Measurements from ENCODE around the gene ABLIM2. TPM values are rescaled to one million over a fixed set of nuclear protein-coding genes. Genes with fewer than 3 reads are reported as not detected.

ABLIM2 gene
- total and polyA plus RNA-seq, 2 of the 8 experiments (the other 6 are each of a cell fraction or from before 2014, with no cell fraction given), result 2.8 to 3.0 TPM

DNA sequence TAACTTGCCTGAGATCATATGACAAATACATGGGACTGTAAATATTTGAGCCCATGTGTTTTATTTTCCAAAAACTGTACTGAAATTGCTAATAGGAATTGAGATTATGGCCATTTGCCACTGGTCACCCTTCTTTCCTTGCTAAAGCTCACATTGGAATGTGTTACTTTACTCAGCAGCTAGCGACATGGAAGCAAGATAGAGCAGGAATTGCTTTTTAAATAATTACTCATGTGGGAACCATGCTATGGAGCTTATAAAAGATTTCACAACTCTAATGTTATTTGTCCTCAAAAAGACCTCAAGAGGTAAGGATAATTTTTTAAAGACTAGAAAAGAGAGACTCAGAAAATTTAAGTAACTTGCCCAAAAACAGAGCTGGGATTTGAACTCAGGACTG is 170.2 kb downstream of the ABLIM2 start (continued):
- TF ChIP-seq CHD7 (IDR thresholded peaks at IDR 0.05; ENCODE audit: insufficient replicate concordance, low read length) (no peak), POU5F1 (IDR thresholded peaks at IDR 0.05; ENCODE audit: low read depth, low read length) (no peak), ZNF274 (IDR thresholded peaks at IDR 0.05; ENCODE audit: borderline replicate concordance, extremely low read depth, low read length) (no peak), GABPA (IDR thresholded peaks at IDR 0.05; ENCODE audit: borderline replicate concordance, insufficient read depth, low read length) (no peak)

Measured in H1 (cell line).